HG03196 (cell line): Measurements from ENCODE around the gene COG5.
"Not testable (repeated sequence)": the region's sequence is repeated elsewhere in the genome, so short reads cannot be mapped to it uniquely, and the experiment has no call there.

Experiments
- ATAC-seq: cut with Tn5 transposase; IDR thresholded peaks from one replicate; pipeline ENCODE4 v1.9.1; 2021; ENCODE audit not compliant: unreplicated experiment

The COG5 gene

DNA sequence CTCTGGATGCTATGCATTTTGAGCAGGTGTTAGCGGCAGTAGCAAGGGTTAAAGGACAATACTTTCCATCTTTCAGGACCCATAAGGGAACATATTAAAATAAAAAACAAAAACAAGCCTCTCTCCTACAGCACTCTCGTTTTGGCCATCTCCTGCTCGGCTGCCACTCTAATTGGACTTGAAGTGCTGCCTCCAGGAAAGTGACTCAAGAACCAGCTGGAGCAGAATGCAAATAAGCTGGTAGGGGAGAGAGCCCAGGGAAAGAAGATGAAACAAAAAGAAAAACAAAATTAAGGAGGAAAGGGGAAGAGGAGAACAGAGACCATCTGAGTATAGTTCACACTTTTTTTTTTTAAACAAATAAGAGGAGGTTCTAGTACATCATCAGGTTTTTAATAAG, 329.3 kb downstream of the COG5 start:
- ATAC-seq = no peak

DNA sequence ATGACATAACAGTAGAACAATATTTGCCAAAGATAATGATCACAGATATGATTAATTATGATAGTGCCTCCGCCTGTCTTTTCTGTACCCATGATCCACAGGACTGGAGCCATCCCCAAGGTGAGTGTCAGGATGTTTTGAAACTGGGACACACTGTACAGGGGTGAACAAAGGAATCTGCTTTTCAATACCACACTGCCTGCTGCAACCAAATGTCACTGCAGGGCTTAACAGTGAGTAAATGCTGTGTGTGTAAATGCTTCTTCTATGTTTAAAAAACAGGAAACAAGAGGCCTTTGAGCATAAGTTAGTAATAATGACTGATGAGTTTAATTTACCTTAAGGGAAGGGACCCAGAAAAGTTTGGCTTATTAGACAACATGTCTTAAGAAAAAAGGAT, 329.7 kb downstream of the COG5 start:
- no peak for ATAC-seq

DNA sequence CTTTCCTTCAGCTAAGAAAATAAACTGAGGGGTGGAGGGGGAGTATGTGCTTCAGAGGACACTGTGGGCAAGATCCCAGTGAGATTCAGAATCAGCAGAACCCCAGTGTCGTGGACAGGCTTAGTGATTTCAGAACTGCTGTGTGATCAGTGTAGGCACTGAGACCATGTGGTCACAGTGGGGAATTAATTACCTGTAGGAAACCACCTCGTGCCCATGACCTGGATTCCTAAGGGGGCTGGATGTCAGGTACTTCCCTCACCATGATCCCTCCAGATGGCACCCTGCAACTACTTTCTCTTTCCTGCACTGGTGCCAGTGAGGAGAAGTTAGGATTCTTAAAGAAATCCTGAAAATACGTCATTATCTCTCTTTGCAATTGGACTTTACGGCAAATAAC, 330.5 kb downstream of the COG5 start:
- ATAC-seq = no peak

DNA sequence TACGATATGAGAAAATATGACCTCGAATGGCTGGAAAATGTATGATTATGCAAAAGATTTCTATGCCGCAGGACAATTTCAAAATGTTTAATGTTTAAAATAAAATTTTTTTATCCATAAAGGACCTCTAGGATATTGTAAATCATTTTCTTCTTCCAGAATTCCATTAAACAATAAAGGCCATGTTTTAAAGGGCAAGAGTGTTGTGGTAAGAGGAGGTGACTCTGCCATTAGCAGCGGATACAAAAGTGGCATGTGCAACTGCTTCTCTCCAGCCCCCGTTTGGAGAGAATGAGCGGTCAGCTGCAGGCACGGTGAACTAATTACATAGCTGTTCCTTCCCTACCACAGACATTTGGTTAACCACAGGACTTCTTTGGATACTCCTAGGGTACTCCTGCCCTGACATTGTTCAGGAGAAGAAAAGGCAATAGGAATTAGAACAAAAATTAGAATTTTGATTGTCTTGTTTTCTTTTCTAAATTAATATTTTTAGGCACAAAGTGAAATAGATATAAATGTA, 331.1 kb downstream of the COG5 start:
- no peak for ATAC-seq

DNA sequence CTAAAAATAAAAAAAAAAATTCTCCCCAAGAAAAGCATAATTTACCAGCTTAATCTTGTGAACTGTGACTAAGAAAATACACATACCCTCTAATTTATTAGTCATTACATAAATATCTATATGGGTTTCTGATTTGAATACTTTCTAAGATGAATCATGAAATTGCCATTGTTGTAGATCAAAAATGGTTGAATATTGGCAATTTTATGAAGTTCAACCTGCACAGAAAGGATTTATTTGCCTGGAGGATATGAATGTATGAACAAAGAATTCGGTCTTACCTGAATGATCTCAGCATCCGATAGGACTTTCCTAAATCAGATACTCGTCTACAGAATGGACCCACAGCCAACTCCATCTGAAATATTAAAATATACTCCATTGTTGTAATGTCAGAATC, 333.4 kb downstream of the COG5 start:
- ATAC-seq = no peak

DNA sequence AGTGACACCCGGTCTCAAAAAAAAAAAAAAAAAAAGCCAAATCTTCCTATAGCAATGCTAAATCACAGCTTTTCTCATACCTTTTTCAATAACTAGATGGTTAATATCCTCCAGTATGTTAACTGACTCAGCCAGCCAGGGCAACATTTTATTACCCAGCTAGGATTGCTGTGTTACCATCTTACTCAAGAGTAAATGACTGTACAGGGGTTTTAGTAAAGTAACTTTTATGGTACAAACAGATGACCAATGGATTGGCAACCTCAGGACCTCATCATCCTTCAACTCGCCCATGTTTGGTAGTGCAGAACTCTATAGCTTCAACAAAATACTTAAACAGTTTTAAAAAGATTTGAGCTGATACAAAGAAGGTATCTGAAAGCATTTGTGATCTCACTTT, 335.4 kb downstream of the COG5 start:
- ATAC-seq = no peak

DNA sequence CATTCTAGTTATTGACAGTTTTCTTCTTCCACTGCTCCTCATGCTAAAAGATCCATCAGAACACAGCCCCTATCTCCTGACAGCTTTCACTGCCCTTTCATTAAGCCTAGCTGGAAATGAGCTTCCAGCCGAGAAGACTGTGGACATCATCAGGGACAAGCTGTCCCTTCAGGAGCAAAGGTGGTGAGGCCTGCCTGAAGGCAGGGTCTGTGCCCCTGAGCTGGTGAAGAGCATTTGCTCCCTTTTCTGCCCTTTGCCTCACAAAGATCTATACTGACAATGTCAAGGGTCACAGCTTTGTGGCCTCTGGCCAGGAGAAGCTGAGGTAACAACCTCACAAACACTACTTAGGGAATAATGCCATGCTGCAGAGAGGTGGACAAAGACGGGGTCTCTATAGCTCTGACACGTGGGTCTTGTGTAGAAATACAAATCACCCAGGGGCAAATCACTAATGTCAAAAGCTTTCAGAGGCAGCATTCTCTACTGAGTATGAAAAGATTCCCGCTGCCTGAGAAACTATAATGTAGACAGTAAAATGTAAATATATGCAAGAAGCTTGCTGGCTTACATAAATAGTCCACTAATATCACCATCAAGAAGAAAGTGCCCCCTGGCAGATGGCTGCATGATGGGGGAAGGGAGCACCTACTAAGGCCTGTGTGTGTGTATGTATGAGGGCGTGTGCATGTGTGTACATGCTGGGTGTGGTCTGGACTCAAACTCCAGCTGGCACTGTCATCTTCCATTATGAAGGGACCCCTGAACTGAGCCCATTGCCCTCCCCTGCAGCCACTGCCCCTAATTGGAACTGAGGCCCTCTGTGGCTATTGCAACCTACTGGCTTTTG, 339.1 kb downstream of the COG5 start:
- no peak for ATAC-seq

DNA sequence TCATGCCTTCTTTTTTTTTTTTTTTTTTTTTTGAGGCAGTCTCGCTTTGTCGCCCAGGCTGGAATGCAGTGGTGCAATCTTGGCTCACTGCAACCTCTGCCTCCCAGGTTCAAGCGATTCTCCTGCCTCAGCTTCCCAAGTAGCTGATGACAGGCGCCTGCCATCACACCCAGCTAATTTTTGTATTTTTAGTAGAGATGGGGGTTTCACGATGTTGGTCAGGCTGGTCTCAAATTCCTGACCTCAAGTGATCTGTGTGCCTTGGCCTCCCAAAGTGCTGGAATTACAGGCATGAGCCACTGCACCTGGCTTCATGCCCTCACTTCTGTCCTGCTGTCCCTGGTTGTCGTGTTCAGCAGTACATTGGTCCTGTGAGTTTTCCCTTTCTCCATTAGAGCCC, 342.9 kb downstream of the COG5 start:
- not testable (repeated sequence) for ATAC-seq

DNA sequence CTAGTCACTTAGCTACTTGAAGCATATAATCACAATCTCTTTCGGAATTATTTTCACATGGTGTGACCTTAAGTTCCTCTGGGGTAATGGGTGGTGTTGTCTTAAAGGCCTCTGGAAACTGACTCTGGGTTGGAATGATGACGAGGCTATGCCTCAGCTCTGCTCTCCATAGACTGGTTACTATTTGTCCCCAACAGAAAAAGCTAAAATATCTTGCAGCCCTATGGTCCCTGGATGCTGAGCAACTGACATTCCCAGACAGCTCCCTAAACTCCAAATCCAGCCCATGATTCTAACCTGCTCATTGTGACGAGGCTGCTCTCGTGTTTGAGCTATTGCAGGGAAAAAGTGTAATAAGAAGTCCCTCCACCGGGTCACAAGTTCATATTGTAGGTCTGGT, 343.4 kb downstream of the COG5 start:
- ATAC-seq = no peak

DNA sequence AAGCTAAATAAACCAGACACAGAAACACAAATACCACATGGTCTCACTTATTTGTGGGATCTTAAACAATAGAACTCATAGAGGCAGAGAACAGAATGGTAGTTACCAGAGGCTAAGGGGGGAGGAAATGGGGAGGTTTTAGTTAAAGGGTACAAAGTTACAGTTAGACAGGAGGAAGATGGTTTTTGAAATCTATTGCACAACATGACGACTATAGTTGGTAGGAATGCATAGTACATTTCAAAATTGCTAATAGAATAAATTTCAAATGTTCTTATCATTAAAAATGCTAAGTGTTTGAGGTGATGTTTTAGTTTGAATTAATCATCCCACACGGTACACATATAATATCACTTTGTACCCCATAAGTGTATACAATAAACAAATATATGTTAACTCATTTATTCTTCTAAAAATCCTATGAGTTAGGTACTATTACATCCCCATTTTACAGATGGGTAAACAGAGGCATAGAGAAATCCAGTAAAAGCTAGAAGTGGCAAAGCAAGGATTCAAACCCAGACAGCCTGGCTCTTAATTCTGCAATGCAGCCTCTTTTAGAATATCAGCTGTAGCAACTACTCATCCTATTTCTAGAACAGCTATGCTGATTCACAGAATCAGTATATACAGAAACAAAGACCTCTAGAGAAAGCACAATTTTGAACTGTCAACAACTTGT, 344.0 kb downstream of the COG5 start:
- ATAC-seq = no peak

DNA sequence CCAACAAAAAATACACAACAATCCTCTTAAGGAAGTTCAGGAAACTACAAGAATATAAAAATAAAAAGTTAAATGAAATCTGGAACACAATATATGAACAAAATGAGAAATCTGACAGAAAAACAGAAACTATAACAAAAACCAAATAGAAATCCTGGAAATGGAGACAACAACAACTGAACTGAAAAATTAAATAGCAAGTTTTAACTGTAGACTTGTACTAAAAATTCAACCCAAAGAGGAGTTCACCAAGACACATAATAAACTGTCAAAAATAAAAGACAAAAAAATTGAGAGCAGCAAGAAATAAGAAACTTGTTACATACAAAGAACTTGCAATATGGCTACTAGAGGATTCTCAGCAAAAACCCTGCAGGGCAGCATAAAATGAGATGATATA, 349.8 kb downstream of the COG5 start:
- ATAC-seq = no peak

DNA sequence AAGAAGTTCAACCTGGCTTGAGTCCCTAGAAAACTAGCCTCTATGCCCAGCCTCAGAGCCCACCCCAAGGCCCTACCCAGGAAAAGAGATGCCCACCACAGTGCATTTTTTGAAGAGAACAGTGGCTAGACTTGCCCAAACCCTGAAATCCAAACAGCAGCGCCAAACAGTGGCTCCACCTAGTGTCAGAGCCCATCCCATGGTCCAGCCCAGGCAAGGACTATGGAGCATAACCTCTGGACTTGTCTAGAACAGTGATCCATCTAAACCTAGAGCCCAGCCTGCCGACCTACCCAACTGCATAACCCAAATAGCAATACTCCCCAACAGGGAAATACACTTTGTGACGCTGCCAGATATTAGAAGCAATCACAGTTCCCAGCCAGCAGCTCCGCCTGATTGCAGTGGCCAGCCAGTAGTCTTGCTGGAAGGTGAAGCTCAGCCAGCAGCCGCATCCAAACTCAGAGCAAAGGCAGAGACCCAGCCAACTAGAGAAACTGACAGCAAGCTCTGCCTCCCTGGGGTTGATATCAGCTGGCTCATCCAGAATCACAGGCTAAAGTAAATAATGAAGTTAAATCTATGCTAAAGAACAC, 350.4 kb downstream of the COG5 start:
- ATAC-seq = no peak

DNA sequence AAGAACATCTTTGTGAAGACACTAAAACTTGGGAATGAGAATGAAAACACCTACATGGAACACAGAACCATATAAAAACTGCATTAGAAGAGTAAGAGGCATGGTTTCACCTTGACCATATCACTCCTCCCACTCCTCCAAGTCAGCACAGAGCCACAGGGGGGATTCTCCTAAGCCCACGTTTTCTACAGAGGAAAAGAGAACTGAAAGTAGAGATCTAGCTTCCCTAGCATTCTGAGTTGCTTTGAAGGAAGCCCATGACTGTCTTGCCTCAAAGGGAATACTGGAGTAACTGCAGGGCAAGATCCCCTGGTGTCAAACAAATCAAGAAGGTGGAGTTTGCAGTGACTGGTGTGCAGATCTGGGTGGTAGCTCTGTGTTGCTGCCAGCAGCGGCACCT, 351.0 kb downstream of the COG5 start:
- ATAC-seq = no peak

DNA sequence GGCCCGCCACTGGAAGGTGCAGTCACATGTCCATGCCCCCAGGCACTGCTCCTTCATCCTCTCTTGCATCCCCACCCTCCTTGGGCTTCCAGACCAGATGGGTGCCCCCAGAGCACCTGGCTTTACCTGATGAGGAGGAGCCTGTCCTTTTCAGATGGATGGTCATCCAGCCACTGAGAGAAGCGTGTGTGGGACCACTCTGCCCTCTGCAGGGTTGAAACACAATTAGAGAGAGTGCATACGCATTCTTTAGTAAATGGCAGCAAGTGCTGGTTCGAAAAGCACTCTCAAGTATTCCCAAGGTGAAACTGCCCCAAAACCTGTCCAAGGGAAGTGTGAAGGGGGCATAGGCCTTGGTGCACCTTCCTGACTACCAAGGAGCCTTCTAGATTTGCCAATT, 353.3 kb downstream of the COG5 start:
- ATAC-seq = no peak

DNA sequence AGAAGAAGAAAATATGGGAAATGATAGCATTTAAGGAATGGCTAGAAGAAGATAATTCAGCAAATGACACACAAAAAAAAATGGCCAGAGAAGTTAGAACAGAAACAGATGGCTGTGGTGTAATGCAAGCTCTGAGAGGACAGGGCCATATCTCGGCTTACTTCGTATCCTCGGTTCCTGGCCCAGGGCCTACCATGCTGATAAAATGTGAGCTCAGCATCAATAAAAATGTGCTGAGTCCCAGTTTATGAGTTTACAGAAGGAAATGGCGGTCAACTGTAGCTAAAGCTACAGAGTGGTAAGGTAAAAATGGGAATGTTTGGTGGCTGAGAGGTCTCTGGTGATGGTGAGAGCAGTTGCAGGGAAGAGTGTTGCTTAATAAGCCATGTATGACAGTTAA, 354.2 kb downstream of the COG5 start:
- no peak for ATAC-seq

DNA sequence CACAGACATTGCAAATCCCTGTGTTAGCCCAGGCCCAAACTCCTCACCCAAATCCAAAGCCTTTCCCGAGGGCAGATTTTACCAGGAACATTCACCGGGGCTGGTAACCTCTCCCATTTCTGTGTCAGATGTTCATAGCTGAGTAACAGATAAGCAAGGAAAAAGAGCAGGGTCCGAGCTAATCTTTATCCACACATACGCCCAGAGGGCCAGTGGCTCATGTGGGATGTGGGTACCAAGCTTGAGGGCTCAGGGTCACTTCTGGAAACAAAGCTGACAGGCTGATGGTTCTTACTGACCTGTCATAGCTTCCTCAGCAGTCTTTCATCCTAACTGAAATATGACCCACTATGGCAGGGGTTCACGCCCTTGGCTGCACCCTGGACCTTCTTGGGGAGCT, 355.2 kb downstream of the COG5 start:
- ATAC-seq = no peak

DNA sequence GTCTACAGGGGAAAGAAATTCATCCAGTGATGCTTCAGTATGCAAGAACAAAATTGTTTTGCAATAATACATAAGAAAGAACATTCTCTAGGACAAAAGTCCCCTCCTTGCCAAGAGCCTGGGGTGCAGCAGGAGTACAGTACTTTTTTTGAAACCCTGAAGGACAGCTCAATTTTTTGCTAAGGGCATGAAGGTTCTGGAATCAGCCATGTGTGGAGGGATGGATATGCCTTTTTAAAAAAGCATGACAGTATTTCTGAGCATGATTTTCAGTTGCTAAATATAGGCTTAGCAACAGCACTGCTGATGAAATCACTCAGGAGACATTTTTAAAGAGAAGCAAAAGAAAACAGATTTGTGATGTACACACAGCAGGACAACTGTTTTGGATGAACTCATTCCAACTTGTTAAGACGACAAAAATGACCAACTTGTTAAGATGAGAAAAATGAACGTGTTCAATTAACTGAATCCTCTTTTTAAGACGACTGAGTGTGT, 355.6 kb downstream of the COG5 start:
- no peak for ATAC-seq

DNA sequence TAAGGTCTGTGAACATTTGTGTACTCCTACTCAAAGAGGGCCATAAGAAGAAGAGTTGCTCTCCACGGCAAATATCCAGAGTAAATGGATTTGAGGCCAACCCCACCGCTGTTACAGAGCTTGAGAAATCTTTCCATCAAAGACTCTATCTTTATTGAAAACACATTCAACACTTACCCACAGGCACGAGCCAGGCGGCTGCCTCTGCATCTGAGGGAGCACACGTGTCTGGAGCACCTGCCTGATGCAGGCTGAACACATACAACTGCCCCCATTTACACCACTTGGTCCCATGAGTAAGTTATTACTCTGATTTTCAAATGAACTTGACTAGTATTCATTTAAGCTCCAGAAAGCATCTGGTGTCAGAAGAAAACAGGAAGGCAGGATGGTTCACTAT, 356.3 kb downstream of the COG5 start:
- ATAC-seq = no peak

DNA sequence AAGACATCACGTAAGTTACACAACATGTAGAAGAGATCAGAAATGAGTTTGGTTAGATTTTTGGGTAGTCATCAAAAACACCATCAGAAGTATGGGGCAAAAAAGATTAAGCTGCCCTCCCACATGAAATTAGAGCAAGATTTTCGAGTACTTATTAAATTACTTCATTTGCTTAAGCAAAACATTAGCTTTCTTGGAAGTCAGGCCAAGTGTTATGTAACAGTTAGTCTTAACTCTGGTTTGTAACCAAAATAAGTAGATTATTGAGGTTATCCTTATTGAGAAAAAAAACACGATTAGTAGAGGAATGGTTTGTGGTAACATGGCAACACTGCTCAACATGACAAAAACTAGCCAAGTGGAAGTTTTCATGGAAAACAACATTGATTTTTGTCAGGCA, 357.0 kb downstream of the COG5 start:
- ATAC-seq = no peak

DNA sequence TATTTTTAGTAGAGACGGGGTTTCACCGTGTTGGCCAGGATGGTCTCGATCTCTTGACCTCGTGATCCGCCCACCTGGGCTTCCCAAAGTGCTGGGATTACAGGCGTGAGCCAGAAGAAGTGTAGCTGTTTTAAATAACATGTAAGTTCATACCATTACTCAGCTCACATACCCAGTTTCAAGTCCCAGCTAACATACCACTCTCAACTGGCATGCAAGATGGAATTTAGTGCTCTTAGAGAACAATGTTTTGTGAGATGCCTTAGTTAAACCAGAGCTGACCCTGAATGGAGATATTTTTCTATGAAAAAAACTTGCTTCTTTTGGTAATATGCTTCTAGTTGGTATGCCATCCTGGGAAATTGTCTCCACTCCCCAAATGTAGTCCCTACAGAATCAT, 357.6 kb downstream of the COG5 start:
- no peak for ATAC-seq

DNA sequence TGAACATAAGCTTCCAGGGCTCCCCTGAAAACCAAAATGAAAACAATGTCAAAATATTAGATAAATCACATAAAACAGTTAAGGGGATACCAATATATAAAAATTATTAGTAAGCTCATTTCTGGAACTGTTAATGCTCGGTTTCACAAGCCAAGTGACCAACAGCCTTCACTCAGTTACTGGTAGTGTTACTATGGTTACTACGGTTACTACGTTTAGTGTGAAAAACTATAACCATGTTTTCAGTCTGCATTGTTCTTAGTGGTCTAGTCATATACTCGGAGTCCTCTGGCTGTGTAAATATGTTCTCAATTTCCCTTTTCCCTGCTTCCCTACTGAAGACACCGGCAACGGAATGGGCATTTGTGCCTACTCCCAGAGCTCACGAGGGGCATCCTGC, 360.1 kb downstream of the COG5 start:
- ATAC-seq = no peak
